Tibial nerve (tissue), 4 donors: ENCODE data around the gene SLC26A9.

Experiments used
- CTCF ChIP-seq, 5 experiments: fragments of 200-600 bp in 3 of 5; fragments of 450-650 bp in 2 of 5; sonication (generic) in 3 of 5; IDR thresholded peaks; one replicate each; pipeline ENCODE4 v1.5.1; 2016 to 2019; ENCODE audit warnings: antibody characterized with exemption in 5 of 5, mild to moderate bottlenecking in 3 of 5, moderate library complexity in 2 of 5
- EP300 ChIP-seq, 2 donors: sonication (generic); formaldehyde crosslinking; IDR thresholded peaks; one replicate each; pipeline ENCODE4 v1.6.1; 2017; ENCODE audit warnings: antibody characterized with exemption in 2 of 2, mild to moderate bottlenecking in 1 of 2
- POLR2A ChIP-seq, 2 donors: fragments of 450-650 bp; IDR thresholded peaks; one replicate each; pipeline ENCODE4 v1.6.1; 2017; ENCODE audit warnings: antibody characterized with exemption in 2 of 2, mild to moderate bottlenecking in 2 of 2, moderate library complexity in 2 of 2

- no peak for TF ChIP-seq CTCF (IDR thresholded peaks at IDR 0.05)
- no peak for TF ChIP-seq POLR2A (IDR thresholded peaks at IDR 0.05)
- TF ChIP-seq EP300 (IDR thresholded peaks at IDR 0.05) = no peak
Observed at GRCh38 chr1:205981257-205981656, 38.0 kb upstream of the SLC26A9 start.
